Esophagus squamous epithelium (tissue), 5 donors: ENCODE results near the gene TCP1. TPM values are rescaled to one million over a fixed set of nuclear protein-coding genes. Genes with fewer than 3 reads are reported as not detected.

Experiments used
- DNase-seq: peaks from one replicate; lab custom pipeline; 2025; lab: John Stamatoyannopoulos, UW
- H3K27ac ChIP-seq, 4 donors: fragments of 200-600 bp; sonication (generic); one replicate each; pipeline ENCODE4 v1.5.1; 2016 to 2019; ENCODE audit warnings: mild to moderate bottlenecking in 1 of 4
- H3K27me3 ChIP-seq, 4 donors: fragments of 200-600 bp; sonication (generic); 1 replicate in 3 of 4; 2 replicates in 1 of 4; pipeline versions ENCODE4 v1.5.1 to v1.6.0; 2017 to 2021; ENCODE audit warnings: antibody characterized with exemption in 1 of 4
- H3K36me3 ChIP-seq, 3 donors: fragments of 200-600 bp; sonication (generic); one replicate each; pipeline ENCODE4 v1.5.1; 2016 to 2019
- H3K4me1 ChIP-seq, 3 donors: fragments of 200-600 bp; sonication (generic); one replicate each; pipeline ENCODE4 v1.5.1; 2017 to 2019
- H3K4me3 ChIP-seq, 4 donors: fragments of 200-600 bp; sonication (generic); 1 replicate in 3 of 4; 2 replicates in 1 of 4; pipeline ENCODE4 v1.5.1; 2016 to 2019; ENCODE audit warnings: mild to moderate bottlenecking in 2 of 4, moderate library complexity in 1 of 4
- H3K9me3 ChIP-seq, 3 donors: fragments of 200-600 bp; sonication (generic); one replicate each; pipeline ENCODE4 v1.5.1; 2016 to 2019
- POLR2A ChIP-seq, 4 donors: fragments of 450-650 bp; IDR thresholded peaks; one replicate each; pipeline ENCODE4 v1.6.1; 2017; ENCODE audit warnings: antibody characterized with exemption in 4 of 4, mild to moderate bottlenecking in 4 of 4, moderate library complexity in 3 of 4
- WGBS, 2 donors: methylation state at CpG; one replicate each; pipeline ENCODE4 v1.1.5; 2018; 5-methylcytosine and 5-hydroxymethylcytosine counted together
- intact Hi-C: fragments of 100-400 bp; cut with DNase I; formaldehyde crosslinking; loops from one replicate; pipeline ENCODE4 v1.15.0; 2022
- total RNA-seq, 4 donors: library from RNA; depleted of rRNA; stranded (reverse); fragments of >200 nt; gene quantifications; one replicate each; pipeline ENCODE4 v1.1.0, GENCODE V29; 2016
- TF ChIP-seq, protein P1 (sequence below), 6 experiments: fragments of 450-650 bp in 4 of 6; fragments of 200-600 bp in 2 of 6; sonication (generic) in 2 of 6; IDR thresholded peaks; one replicate each; pipeline ENCODE4 v1.5.1; 2016 to 2019; ENCODE audit warnings: antibody characterized with exemption in 6 of 6, mild to moderate bottlenecking in 4 of 6, moderate library complexity in 4 of 6
- donor health status: DM: yes; HTN: yes; CAD: no.

The TCP1 gene
- total RNA-seq, result 100 to 1,000 TPM in 3 of 4 donors, 10 to 100 TPM in 1; 75.1 to 189 (median 172) TPM

DNA sequence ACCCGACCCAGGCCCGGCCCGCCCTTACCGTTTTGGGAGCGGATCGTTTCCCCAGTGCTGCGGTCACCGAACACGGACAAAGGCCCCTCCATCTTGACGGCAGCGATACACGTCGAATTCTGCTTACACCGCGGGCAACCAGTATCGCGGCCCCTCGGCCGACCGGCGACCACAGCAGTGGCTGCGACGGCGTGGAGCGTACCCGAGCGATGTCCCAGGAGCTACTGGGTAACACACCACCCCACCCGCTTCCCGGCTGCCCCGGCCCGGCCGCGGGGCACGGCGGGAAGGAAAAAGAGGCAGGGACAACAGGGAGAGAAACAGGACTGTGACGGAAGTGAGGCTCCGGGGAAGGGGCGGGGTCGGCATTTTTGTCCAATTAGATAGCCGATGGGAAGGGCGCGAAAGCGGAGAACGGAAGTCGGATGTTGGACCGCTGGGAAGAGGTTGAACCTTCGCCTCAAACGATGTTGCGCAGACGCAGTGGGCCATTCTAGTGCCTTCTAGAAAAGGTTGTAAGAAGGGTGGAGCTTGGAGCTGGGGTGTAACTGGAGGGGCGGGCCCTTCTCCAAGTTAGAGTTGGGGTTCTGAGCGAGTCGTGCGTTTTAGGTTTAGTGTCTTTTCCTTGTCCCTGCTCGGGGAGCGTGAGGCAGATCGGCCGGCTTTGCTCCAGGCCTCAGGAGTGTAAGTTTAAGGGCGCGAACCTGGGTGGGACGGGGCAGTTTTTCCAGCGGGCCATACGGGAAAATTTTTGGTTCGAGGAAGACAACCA, at the start of gene TCP1:
TCP1 (minus strand) TSS at position 226 of the 772 bp plus-strand sequence; CDS start at position 92, 134 bp downstream.
- peak; percentile 98 for DNase-seq
- H3K27ac ChIP-seq, result peak within 1 kb of the TSS; percentile 95 to 100 (median 98)
- no peaks in the 10 kb centered on the region for H3K27me3 ChIP-seq
- intact Hi-C loops, result loop anchor here (5.0 kb wide), 2 partner anchors 62 to 102 kb away; partner anchors contain the start of gene WTAP
- TF ChIP-seq, protein P1, sequence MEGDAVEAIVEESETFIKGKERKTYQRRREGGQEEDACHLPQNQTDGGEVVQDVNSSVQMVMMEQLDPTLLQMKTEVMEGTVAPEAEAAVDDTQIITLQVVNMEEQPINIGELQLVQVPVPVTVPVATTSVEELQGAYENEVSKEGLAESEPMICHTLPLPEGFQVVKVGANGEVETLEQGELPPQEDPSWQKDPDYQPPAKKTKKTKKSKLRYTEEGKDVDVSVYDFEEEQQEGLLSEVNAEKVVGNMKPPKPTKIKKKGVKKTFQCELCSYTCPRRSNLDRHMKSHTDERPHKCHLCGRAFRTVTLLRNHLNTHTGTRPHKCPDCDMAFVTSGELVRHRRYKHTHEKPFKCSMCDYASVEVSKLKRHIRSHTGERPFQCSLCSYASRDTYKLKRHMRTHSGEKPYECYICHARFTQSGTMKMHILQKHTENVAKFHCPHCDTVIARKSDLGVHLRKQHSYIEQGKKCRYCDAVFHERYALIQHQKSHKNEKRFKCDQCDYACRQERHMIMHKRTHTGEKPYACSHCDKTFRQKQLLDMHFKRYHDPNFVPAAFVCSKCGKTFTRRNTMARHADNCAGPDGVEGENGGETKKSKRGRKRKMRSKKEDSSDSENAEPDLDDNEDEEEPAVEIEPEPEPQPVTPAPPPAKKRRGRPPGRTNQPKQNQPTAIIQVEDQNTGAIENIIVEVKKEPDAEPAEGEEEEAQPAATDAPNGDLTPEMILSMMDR (IDR thresholded peaks at IDR 0.05), result peak in 2 of 6 experiments; percentile 12 to 13
- TF ChIP-seq POLR2A (IDR thresholded peaks at IDR 0.05), result peak in 3 of 4 donors; percentile 93 to 97 (median 94)
- H3K4me1 ChIP-seq, result peaks cover 14 to 67% (median 42%) of the 10 kb centered on the region in 3 donors
- WGBS, 2 donors, result 0% methylated on average over 22 to 30 of the region's 64 CpGs
- H3K9me3 ChIP-seq, result no peaks in the 10 kb centered on the region
- H3K36me3 ChIP-seq, result peaks cover 0 to 58% (median 9%) of the 10 kb centered on the region in 3 donors
- peak within 1 kb of the TSS; percentile 68 to 96 (median 77) for H3K4me3 ChIP-seq

DNA sequence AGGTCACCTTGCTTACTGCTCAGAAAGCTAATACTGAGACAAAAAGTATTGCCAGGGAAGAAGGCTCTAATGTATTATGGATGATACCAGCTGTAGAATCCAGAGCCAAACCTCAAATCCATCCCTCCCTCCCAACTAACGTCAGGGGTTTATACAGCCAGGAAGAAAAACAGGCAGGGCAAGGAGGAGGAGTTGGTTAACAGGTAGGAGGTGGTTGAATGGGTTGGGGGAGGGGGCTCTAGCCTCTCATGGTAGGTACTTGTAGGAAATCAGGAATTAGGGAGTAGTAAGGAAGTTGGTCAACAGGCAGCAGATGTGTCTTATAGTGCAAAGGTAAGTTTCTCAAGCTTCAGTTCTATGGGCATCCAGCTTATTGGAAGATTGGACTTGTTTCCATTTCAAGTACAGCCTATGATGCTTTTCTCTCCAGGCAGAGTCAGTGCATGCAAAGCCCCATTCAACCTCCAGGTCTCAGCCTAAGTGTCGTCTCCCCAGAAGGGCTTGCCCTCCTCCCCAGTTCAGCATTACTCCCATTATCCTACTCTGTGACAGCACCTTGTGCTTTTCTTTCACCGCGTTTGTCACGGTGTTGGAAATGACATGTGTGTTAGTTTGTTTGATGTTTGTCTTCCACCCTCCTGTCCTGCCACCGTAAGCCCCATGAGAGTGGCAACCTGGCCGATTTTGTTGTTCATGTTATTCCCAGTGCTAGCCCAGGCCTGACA, 48.8 kb upstream of the TCP1 start:
- no peak for DNase-seq
- WGBS, 2 donors, result 72 to 78% methylated on average over 7 of the region's 7 CpGs
- Histone ChIP-seq H3K27ac (no peak overlapping the region), H3K4me1 (peaks cover 0 to 3% (median 0%) of the 10 kb centered on the region in 3 donors), H3K4me3 (no peak overlapping the region), H3K9me3 (no peaks in the 10 kb centered on the region), H3K27me3 (no peaks in the 10 kb centered on the region), H3K36me3 (no peaks in the 10 kb centered on the region)
- intact Hi-C loops, result no loop called here
- TF ChIP-seq, protein P1 (IDR thresholded peaks at IDR 0.05), result no peak
- no peak for TF ChIP-seq POLR2A (IDR thresholded peaks at IDR 0.05)

DNA sequence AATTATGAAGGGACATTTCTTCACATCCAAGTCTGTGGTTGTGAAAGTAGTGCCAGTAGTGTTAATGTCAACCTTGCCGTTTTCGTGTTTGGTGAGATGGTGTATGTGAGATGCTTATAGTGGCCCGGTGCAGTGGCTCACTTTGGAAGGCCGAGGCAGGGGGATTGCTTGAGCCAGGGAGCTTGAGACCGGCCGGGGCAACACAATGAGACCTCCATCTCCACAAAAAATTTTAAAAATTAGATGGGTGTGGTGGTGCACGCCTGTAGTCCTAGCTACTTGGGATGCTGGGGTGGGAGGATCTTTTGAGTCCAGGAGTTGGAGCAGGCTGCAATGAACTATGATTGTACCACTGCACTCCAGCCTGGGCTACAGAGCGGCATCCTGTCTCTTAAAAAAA, 48.1 kb upstream of the TCP1 start:
- H3K4me3 ChIP-seq, result no peak overlapping the region

DNA sequence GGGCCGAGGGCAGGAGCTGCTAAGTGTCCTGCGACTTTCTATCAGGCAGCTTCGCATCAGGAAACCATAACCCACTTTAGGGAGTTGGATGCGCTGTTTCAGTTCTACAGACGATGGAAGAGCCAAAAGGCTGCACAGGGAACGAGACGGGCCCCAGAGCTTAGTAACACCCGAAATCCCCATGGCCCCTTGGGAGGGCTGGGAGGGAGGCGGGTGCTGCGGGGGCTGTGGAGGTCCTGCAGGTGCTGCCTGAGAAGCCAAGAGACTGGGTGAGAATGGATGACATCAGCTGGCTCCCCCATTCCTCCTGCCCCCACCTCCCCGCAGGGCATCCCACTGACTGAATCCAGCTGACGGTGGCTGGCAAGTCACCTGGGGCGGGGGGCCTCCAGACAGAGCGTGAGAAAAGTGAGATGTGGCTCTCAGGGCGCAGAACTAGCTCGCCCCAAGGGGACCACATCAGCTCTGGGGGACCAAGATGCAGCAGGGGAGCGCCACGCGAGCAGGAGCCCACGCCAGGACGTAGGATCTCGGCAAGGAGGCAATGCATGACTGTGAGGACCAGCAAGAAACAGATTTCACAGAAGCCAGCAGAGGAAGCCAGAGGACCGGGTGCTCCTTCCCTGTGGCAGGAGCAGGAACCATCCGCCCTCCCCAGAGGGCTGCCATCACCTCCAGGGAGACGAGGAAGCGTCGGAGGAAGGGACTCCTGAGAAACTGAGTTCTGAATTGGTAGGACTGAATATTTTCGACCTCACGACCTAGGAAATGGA, 47.5 kb upstream of the TCP1 start:
- TF ChIP-seq POLR2A (IDR thresholded peaks at IDR 0.05), result no peak
- intact Hi-C loops, result no loop called here
- no peak for DNase-seq
- Histone ChIP-seq H3K36me3 (no peaks in the 10 kb centered on the region), H3K4me3 (no peak overlapping the region), H3K27ac (no peak overlapping the region), H3K27me3 (no peaks in the 10 kb centered on the region), H3K9me3 (no peaks in the 10 kb centered on the region), H3K4me1 (peaks cover 0 to 8% (median 0%) of the 10 kb centered on the region in 3 donors)
- 76 to 86% methylated on average over 16 to 18 of the region's 29 CpGs for WGBS, 2 donors

More for the DNA sequence above, 48.1 kb upstream of the TCP1 start:
- no peak for TF ChIP-seq POLR2A (IDR thresholded peaks at IDR 0.05)
- TF ChIP-seq, protein P1 (IDR thresholded peaks at IDR 0.05), result no peak
- 79 to 80% methylated on average over 7 to 8 of the region's 8 CpGs for WGBS, 2 donors
- no peaks in the 10 kb centered on the region for H3K36me3 ChIP-seq
- DNase-seq, result no peak
- no peaks in the 10 kb centered on the region for H3K27me3 ChIP-seq
- peaks cover 0 to 8% (median 0%) of the 10 kb centered on the region in 3 donors for H3K4me1 ChIP-seq
- intact Hi-C loops, result no loop called here
- no peaks in the 10 kb centered on the region for H3K9me3 ChIP-seq
- no peak overlapping the region for H3K27ac ChIP-seq

DNA sequence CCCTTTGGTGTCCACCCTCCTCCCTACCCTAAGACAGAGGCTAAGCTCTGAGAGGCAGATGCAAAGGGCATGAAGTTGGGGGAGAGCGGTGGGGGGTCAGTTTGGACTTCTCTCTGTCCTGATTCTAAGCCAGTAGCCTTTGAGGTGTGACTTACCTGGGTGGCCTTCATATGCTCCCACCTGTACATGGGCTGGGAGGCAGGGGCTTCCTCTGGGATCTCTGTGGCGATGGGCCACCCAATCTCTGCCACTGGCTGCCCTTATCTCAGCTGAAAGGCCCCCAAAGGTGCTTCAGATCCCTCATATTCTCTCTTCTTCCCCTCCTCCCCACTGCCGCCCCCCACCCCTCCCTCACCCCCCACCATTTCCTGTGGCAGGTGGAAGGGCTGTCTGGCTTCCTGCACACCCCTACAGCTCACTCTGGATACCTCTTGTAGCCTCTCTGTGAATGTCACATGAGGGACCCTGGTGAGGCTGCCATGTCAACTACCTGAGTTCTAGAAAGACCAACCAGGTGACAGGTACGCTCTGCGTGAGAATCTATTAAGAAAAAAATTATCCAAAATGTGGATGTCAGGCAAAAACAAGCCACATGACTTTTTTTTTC, 44.7 kb upstream of the TCP1 start:
- no peak overlapping the region for H3K4me3 ChIP-seq
- no peak for DNase-seq
- 92 to 97% methylated on average over 3 to 4 of the region's 5 CpGs for WGBS, 2 donors
- no peak for TF ChIP-seq POLR2A (IDR thresholded peaks at IDR 0.05)
- TF ChIP-seq, protein P1 (IDR thresholded peaks at IDR 0.05), result no peak
- no peak overlapping the region for H3K27ac ChIP-seq
- H3K27me3 ChIP-seq, result peaks cover 0 to 9% (median 0%) of the 10 kb centered on the region in 4 donors
- intact Hi-C loops, result no loop called here
- no peaks in the 10 kb centered on the region for H3K36me3 ChIP-seq
- no peaks in the 10 kb centered on the region for H3K9me3 ChIP-seq
- peaks cover 0 to 8% (median 0%) of the 10 kb centered on the region in 3 donors for H3K4me1 ChIP-seq
